Measurements from ENCODE around the gene SLC5A1. TPM values are rescaled to one million over a fixed set of nuclear protein-coding genes. Genes with fewer than 3 reads are reported as not detected.

SLC5A1 gene
- total RNA-seq, 4 donors from 2014 or later, result 19.2 to 33.4 (median 23.3) TPM

DNA sequence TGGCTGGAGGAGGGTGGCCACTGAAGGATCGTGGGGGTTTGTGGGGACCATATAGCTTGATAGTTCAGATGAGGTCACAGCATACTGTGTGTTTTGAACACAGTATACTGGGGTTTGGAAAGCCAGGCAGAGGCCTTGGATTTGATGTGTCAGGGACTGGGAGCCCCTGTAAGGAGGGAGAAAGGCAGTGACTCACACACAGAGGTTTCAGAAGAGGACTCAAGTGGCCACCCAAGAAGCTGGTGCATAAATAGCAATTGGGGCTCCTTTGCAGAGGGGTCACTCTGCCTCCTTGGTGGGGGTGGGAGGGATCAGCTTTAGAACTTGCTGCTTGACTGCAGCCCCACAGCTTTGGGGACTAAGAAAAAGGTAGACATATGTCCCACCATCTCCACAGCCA is 39.3 kb downstream of the SLC5A1 start:
- intact Hi-C loops (cut with DNase I; ENCODE audit: low total_unique reads), result loop anchor here (2.0 kb wide), 1 partner anchor 106 kb away; no protein-coding TSS in a partner anchor
- TF ChIP-seq, protein P1, sequence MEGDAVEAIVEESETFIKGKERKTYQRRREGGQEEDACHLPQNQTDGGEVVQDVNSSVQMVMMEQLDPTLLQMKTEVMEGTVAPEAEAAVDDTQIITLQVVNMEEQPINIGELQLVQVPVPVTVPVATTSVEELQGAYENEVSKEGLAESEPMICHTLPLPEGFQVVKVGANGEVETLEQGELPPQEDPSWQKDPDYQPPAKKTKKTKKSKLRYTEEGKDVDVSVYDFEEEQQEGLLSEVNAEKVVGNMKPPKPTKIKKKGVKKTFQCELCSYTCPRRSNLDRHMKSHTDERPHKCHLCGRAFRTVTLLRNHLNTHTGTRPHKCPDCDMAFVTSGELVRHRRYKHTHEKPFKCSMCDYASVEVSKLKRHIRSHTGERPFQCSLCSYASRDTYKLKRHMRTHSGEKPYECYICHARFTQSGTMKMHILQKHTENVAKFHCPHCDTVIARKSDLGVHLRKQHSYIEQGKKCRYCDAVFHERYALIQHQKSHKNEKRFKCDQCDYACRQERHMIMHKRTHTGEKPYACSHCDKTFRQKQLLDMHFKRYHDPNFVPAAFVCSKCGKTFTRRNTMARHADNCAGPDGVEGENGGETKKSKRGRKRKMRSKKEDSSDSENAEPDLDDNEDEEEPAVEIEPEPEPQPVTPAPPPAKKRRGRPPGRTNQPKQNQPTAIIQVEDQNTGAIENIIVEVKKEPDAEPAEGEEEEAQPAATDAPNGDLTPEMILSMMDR (IDR thresholded peaks at IDR 0.05), result no peak
- TF ChIP-seq POLR2A (IDR thresholded peaks at IDR 0.05), result no peak
- no peak for DNase-seq (ENCODE audit: low spot score in 2 of 2)
- H3K4me3 ChIP-seq (ENCODE audit: low read depth, poor library complexity, severe bottlenecking), result no peak overlapping the region
- 69 to 83% methylated on average over 1 of the region's 1 CpG for WGBS, 2 donors

- 75 to 78% methylated on average over 6 of the region's 6 CpGs for WGBS, 2 donors
- DNase-seq (ENCODE audit: low spot score in 2 of 2), result no peak
- intact Hi-C loops (cut with DNase I; ENCODE audit: low total_unique reads), result loop anchor here (2.0 kb wide), 1 partner anchor 106 kb away; no protein-coding TSS in a partner anchor
- no peak for TF ChIP-seq POLR2A (IDR thresholded peaks at IDR 0.05)
- TF ChIP-seq, protein P1 (IDR thresholded peaks at IDR 0.05), result no peak
- no peak overlapping the region for H3K4me3 ChIP-seq (ENCODE audit: low read depth, poor library complexity, severe bottlenecking)
Observed at GRCh38 chr22:32083000-32083399, 39.9 kb downstream of the SLC5A1 start.

DNA sequence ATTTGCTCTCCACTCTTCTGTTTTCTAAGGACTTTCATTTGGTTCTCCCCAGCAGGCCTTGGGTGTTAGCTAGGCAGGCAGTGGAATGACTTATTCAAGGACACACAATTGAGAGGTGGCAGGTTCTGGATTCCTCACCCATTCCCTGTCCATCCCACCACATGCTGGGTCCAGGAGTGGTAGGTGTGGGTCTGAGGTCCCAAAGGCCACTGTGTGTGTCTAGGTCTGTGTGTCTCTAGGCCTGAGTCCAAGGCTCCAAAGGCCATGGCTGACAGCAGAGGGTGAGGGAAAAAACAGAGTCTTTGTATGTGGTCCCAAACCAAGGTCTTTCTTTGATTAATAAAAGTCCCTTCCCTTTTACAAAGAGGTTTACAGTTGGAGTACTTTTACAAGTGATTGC is 40.8 kb downstream of the SLC5A1 start:
- TF ChIP-seq, protein P1 (IDR thresholded peaks at IDR 0.05), result no peak
- TF ChIP-seq POLR2A (IDR thresholded peaks at IDR 0.05), result no peak
- H3K4me3 ChIP-seq (ENCODE audit: low read depth, poor library complexity, severe bottlenecking), result no peak overlapping the region
- intact Hi-C loops (cut with DNase I; ENCODE audit: low total_unique reads), result loop anchor here (2.0 kb wide), 1 partner anchor 107 kb away; no protein-coding TSS in a partner anchor
- DNase-seq (ENCODE audit: low spot score in 2 of 2), result no peak

DNA sequence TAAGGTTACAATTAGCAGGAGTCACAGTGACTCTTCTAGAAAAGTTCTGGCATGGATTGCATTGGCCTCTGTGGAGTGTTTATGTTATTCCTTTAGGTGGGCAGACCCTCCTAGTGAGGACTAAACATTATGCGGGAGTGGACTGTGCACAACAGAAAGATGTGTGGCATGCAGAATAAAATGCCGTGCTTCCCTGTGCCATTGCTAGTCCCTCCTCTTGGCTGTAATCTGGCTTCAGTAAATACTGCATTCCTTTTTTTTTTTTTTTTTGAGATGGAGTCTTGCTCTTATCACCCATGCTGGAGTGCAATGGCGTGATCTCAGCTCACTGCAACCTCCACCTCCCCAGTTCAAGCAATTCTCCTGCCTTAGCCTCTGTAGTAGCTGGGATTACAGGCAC is 45.0 kb downstream of the SLC5A1 start:
- DNase-seq (ENCODE audit: low spot score in 2 of 2), result no peak
- intact Hi-C loops (cut with DNase I; ENCODE audit: low total_unique reads), result no loop called here
- WGBS, 2 donors, result 73% methylated on average over 3 of the region's 3 CpGs
- H3K4me3 ChIP-seq (ENCODE audit: low read depth, poor library complexity, severe bottlenecking), result no peak overlapping the region
- no peak for TF ChIP-seq POLR2A (IDR thresholded peaks at IDR 0.05)
- TF ChIP-seq, protein P1 (IDR thresholded peaks at IDR 0.05), result no peak

- H3K4me3 ChIP-seq (ENCODE audit: low read depth, poor library complexity, severe bottlenecking), result no peak overlapping the region
- TF ChIP-seq POLR2A (IDR thresholded peaks at IDR 0.05), result no peak
- TF ChIP-seq, protein P1 (IDR thresholded peaks at IDR 0.05), result no peak
- 17 to 32% methylated on average over 1 of the region's 1 CpG for WGBS, 2 donors
- no peak for DNase-seq (ENCODE audit: low spot score in 2 of 2)
- intact Hi-C loops (cut with DNase I; ENCODE audit: low total_unique reads), result no loop called here
Observed at GRCh38 chr22:32097018-32097417, 54.0 kb downstream of the SLC5A1 start.

GRCh38 chr22:32097881-32098499 is 54.9 kb downstream of the SLC5A1 start:
- intact Hi-C loops (cut with DNase I; ENCODE audit: low total_unique reads), result no loop called here

More at GRCh38 chr22:32097881-32098499, 54.9 kb downstream of the SLC5A1 start:
- TF ChIP-seq, protein P1 (IDR thresholded peaks at IDR 0.05), result no peak
- no peak for TF ChIP-seq POLR2A (IDR thresholded peaks at IDR 0.05)
- H3K4me3 ChIP-seq (ENCODE audit: low read depth, poor library complexity, severe bottlenecking), result no peak overlapping the region
- DNase-seq (ENCODE audit: low spot score in 2 of 2), result no peak
